Cardiac septum (tissue), 1 donor: Measurements from ENCODE around the gene CHST9. TPM values are rescaled to one million over a fixed set of nuclear protein-coding genes. Genes with fewer than 3 reads are reported as not detected.
"Not testable (repeated sequence)": the region's sequence is repeated elsewhere in the genome, so short reads cannot be mapped to it uniquely, and the experiment has no call there.

Source experiments
- DNase-seq: peaks from one replicate; pipeline ENCODE4 v3.0.0-alpha.2; 2020; ENCODE audit warnings: low spot score
- intact Hi-C: fragments of 100-400 bp; cut with DNase I; formaldehyde crosslinking; loops from one replicate; pipeline ENCODE4 v1.14.0; 2022
- total RNA-seq: library from RNA; stranded (reverse); fragmentation: NEBNext Ultra II Directional; extraction: Animal tissue kit (Norgen Biotek cat#: 25700); gene quantifications from one replicate; pipeline ENCODE4 v1.2.1, GENCODE V29; 2021
- donor health status: DM: no; HTN: no; CAD: no.

CHST9 gene
- total RNA-seq, 1 donor from 2014 or later, result not detected

DNA sequence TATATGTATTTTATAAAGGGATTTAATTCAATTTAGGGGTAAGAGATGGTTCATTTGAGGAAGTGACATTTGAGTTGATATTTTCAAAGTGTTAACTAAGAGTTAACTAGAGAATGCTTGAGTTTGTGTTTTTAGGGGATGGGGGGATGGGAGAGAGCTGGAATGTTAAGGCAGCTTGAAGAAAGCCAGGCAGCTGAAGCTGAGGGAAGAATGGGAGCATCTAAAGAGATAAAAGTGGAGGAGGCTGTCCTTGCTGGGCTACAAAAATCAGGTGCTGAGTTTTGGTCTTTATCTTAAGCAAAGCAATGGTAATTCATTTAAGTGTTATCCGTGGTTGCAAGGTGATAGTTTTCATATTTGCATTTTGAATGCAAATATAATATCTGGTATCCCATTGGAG is 9.2 kb downstream of the CHST9 start:
- intact Hi-C loops, result no loop called here
- no peak for DNase-seq

DNA sequence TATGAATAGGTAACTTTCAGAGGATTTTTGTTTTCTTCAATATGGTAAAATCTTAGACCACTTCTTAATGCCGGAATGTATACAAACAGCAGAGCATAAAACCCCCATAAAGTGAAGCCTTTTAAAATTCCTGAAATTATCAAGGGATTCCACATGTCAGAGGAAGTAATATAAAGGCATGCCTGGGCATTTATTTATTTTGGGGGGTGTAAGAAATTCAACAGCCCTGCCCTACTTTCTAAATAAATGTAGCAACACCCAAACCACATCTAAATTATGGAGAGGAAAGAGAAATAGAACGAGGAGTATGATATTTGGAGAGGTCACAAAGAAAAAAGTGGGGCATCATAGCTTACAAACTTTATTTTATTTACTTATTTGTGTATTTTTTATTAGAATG is 9.9 kb downstream of the CHST9 start:
- no peak for DNase-seq

DNA sequence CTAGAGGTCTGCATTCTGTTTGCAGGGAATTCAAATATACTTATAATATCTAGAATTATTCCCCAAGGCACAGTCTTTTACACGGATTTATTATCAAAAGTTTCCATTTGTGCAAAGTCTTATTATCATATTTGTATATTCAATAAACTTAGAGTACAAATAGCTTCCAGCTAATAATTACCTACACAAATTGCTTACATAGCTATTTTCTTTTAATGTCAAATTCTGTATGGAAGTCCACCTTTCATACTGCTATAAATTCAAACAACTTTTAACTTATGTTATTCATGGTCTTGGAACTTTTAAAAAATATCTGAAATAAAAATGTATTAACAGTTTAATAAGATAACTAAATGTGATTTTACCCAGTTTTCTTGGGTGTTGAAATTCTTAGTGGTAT is 13.1 kb downstream of the CHST9 start:
- DNase-seq, result no peak
- intact Hi-C loops, result no loop called here

More for the DNA sequence above, 9.9 kb downstream of the CHST9 start:
- intact Hi-C loops, result no loop called here

DNA sequence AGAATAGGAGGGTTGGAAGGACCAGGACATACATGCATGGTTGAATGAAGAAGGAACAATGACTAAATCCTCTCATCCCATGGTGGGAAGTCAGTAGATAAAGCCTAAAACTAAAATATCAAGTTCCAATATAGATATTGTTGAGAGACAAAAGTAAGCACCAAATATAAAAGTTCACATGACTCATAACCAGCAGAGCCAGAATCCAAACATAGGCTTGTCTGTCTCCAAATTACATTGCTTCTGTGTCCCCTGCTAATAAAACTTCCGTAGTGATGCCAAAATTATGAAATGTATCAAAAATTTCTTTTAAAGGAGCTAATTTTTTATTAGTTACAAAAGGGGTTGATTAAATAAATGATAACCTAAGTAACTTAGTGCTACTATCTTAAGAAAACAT is 19.7 kb downstream of the CHST9 start:
- DNase-seq, result no peak
- intact Hi-C loops, result no loop called here

DNA sequence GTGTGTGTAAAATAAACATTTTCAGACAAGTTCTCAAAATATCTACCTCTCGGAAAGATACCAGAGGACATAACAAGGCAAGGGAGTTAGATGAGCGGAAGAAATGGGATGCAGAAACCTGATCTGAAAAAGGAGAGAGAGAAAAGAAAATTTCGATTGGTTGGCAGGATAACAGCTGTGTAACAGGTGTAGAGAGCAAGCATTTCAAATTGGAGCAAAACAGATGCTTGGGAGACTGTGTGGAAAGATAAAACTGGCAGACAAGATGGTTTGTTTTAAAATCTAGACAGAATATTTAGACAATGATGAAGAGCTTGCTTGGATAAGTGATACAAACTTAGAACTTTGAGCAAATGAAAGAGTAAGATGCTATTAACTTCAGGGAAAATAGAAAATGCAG is 20.2 kb downstream of the CHST9 start:
- no peak for DNase-seq
- intact Hi-C loops, result no loop called here

DNA sequence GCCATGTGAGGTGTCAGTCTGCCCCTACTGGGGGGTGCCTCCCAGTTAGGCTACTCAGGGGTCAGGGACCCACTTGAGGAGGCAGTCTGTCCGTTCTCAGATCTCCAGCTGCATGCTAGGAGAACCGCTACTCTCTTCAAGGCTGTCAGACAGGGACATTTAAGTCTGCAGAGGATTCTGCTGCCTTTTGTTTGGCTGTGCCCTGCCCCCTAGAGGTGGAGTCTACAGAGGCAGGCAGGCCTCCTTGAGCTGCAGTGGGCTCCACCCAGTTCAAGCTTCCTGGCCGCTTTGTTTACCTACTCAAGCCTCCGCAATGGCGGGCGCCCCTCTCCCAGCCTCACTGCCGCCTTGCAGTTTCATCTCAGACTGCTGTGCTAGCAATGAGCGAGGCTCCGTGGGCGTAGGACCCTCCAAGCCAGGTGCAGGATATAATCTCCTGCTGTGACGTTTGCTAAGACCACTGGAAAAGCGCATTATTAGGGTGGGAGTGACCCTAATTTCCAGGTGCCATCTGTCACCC is 21.9 kb downstream of the CHST9 start:
- intact Hi-C loops, DNase-seq: not testable (repeated sequence)

DNA sequence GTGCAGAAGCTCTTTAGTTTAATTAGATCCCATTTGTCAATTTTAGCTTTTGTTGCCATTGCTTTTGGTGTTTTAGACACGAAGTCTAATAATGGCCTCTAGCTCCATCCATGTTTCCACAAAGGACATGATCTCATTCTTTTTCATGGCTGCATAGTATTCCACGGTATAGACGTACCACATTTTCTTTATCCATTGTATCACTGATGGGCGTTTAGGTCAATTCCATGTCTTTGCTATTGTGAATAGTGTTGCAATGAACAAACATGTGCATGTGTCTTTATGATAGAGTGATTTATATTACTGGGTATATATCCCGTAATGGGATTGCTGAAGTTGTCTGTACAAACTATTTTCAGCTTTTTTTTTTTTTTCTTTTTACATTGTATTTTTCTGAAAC is 35.9 kb downstream of the CHST9 start:
- DNase-seq, intact Hi-C loops: not testable (repeated sequence)

DNA sequence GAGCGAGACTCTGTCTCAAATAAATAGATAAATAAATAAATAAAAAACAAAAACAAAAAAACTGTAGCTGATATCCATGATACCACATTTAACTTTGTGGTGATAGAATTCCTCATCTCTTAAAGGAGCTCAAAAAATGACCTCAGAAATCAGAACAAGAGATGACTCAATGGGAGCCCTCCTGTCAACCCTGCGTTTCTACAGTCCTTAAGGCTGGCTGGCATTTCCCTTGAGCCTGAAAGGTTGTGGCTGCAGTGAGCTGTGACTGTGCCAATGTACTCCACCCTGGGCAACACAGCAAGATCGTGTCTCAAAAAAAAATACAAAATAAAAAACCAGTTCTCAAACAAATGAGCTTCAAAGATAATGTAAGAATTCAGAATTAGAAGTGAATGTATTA is 40.4 kb downstream of the CHST9 start:
- intact Hi-C loops, result no loop called here
- DNase-seq, result no peak

DNA sequence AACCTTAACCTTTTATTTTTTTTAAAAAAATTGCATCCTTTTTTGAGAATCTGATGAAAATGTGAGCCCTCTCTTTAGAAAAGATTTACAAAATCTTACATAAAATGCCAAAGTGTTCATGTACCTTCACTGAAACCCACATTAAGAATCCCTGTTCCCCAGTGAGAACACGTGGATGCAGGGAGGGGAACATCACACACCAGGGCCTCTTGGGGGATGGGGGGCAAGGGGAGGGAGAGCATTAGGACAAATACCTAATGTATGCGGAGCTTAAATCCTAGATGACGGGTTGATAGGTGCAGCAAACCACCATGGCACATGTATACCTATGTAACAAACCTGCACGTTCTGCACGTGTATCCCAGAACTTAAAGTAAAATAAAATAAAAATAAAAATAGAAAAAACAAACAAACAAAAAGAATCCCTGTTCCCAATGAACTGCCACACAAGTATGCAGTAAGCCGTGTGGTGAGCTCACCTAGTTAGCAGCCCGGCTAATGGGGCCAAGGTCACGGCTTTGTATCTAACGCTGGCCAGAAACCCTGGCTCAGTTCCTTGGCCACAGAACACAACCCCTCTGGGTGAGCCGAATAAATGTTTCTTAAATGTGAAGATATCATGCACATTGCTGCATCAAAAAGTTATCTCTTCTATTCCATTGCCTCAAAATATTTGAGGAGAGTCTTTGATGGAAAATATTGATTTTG is 41.4 kb downstream of the CHST9 start:
- DNase-seq, result no peak
- intact Hi-C loops, result no loop called here

DNA sequence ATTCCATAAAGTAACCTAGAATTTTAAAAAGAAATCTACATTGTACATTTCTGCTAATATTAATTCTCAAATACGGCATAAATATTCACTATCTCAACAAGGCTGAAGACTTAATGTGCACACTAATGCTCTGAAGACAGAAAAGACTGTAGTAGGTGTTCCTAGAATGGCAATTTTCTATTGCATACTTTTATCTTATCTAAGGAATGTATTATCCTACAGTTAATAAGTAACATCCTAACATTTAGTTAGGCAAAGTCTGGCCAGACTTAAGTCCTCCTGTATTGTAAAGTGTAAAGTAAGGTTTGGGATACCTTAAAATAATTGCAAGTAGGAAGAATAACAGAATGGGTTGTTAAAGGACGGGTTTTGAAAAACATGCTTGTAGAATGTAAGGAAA is 42.2 kb downstream of the CHST9 start:
- intact Hi-C loops, result no loop called here

DNA sequence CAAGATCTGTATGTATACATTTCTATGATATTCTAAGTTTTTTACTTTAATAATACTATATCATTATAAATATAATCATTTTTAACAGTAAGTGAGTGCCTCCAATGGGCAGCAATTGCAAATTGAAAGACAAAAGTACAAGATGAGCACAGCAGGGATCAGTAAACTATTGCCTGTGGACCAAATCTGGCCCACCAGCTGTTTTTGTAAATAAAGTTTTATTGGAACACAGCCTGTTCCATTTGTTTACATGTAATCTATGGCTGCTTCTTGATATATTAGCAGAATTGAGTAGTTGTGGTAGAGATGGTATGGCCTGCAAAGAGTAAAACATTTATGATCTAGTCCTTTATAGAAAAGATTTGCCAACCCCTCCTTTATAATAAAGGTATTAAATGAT is 43.2 kb downstream of the CHST9 start:
- intact Hi-C loops, result no loop called here
- no peak for DNase-seq

More for the DNA sequence above, 42.2 kb downstream of the CHST9 start:
- no peak for DNase-seq

DNA sequence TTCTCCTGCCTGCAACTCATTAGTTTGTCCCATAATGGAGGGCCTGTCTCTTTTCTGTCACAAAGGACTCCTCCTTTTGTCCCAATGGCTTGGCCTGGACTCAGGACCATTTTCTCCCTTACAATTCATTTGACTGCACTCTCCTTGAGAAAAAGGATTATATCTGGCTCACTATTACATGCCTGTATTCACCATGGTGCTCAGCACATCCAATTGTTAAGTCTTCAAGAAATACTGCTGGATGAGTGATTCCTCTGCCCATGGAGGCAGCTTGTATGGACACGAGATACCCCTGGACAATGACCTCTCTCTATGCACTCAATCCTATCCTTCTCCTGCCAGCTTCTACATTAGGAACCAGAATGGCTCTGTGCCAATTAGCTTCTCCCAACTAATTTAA is 47.0 kb downstream of the CHST9 start:
- intact Hi-C loops, result no loop called here
- no peak for DNase-seq

DNA sequence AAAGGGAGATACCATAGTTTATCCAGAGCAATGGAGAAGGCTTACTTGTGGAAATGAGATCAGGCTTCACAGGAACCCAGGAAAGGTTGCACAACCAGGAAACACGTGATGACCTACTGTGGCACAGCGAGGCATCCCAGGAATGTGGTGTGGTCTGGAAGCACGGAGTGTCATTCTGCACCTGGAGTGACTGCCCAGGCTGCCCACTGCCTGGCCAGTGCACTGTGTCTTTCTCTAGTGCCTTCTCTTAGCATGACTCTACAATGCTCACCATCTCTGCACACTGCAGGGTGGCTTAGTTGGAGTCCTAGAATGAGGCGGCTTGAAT is 48.9 kb downstream of the CHST9 start:
- DNase-seq, result no peak
- intact Hi-C loops, result no loop called here

DNA sequence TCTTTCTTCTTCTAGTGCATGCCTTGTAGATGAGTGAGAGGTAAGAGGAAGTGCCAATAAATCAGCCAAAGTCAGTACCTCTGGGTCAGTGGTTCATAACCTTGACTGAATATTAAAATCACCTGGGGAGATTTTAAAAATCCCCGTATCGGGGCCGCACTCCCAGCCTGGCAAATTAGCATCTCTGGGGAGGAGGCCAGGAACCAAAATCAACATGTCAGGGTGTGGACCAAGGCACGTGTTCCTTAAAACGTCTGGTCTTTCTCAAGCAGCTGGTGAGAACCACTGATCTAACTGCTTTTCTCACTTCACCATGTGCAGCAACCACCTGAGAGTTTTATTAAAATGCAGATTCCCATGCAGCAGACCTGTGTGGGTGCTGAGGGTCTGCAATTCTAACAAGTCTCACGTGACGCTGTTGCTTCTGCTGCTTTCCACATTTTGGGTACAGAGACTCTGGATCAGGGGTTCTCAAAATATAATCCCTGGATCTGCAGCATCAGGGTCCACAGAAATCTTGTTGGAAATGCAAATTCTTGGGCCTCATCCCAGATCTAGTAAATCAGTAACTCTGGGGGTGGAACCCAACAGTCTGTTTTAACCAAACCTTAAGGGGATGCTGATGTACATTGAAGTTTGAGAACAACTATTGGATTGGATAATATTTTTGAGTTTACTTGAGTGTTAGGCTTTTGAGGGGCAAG is 49.5 kb downstream of the CHST9 start:
- no peak for DNase-seq
- intact Hi-C loops, result no loop called here

DNA sequence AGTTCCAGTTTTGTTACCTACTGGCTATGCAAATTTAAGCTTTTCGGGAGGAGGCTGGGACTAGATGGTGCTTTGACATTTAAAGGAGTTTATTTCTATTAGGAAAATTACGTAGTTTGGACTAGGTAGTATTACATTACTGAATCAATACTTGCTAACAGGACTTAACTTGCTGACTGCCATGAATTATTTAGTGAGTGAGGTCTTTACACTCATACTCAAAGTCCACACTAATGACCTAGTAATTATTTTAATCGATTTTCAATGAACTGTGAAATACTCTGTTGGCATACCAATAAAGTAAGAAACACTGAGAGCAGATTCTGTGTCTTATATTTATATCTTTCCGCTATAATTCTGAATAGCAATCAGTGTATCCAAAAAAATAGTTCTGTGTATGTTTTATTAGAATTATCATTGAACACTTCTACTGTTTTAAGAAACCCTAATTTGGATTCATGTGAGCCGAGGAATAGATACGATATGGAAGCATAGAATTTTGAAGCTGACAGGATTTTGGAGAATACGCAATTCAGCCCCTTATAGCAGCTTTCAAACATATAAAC is 55.0 kb downstream of the CHST9 start:
- DNase-seq, result no peak
- intact Hi-C loops, result no loop called here

DNA sequence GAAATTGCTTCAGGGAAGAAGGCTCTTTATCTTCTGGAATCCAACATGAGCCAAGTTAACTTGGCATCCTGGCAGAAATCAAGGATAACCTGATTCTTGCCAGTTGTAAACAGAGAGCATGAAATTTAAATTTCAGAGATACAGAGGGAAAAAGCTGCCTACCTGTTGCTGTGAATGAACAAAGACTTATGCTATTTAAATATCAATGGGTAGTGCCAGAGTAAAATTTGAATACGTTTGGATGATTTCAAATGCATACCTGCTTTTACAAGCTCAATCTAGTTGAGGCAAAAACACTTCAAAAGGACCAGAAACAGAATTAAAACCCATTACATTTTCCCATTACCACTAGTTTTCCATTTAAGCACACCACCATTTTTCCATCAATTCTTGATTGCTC is 60.9 kb downstream of the CHST9 start:
- intact Hi-C loops, result no loop called here

DNA sequence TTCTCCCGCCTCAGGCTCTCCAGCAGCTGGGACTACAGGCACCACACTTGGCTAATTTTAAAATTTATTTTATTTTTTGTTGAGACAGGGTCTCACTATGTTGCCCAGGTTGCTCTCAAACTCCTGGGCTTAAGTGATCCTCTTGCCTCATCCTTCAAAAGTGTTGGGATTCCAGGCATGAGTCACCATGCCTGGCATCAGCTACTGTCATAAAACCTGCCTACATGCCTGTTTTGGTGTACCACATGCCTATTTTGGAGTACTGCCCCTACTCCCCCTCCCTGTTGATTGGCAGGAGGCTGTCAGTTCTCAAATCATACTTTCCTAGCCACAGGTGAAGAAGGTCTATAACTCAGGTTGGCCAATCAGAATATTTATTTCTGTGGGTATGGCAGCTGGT is 64.0 kb downstream of the CHST9 start:
- DNase-seq, result no peak
- intact Hi-C loops, result no loop called here

More for the DNA sequence above, 60.9 kb downstream of the CHST9 start:
- no peak for DNase-seq

DNA sequence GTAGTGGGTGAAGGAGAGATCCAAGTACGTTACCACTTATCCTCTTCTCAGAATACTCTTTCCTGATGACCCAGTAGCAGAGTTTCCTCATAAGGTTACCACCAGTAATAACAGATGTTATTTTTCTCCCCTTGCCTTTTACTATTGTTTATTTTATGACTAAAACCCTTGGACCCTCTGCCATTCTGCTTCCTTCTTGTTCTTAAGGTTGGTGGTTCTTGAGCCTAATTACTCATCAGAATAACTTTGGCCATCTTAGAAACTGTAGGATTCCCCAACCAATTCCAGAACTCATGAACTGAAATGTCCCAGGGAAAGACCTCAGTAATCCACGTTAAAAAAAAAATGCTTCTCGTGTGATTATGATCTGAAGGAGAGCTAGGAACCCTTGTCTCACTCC is 64.9 kb downstream of the CHST9 start:
- DNase-seq, result no peak
- intact Hi-C loops, result no loop called here

DNA sequence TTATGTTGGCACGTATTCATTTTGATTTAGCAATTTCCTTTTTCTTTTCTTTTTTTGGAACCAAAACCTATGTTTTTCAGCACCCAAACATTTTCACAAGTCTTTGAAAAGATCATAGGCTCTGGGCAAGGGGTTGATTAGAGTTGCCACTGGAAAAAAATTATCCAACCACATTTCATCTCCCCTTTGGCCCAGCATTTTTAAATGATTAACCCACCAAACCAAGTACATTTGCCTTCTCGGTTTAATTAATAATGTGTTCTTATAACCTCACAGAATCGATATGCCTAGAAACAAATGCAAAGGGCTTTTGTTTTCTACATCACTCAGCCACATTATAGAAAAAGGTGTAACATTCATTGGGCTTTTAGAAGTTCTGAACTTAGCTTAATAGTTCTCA is 66.1 kb downstream of the CHST9 start:
- intact Hi-C loops, result no loop called here
- no peak for DNase-seq

DNA sequence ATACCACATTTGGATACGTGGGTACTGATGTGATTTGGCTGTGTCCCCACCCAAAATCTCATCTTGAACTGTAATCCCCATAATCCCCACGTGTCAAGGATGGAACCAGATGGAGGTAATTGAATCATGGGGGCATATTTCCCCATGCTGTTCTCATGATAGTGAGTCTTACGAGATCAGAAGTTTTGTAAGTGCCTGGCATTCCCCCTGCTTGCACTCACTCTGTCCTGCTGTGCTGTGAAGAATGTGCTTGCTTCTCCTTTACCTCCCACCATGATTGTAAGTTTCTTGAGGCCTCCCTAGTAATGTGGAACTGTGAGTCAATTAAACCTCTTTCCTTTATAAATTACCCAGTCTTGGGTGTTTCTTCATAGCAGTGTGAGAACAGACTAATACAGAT is 70.3 kb downstream of the CHST9 start:
- intact Hi-C loops, result no loop called here
- no peak for DNase-seq

DNA sequence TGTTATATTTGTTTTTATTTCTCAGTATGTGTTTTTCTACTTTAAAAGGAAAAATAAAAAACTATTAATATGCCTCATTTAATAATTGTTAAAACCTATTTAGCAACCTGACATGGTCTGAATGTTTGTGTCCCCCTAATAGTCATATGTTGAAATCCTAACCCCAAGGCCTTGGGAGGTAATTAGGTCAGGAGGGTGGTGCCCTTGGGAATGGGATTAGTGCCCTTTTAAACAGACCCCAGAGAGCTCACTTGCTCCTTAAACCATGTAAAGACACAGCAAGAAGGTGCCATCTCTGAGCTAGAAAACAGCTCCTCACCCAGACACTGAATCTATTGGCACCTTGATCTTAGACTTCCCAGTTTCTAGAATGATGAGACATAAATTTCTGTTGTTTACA is 71.8 kb downstream of the CHST9 start:
- intact Hi-C loops, result no loop called here
- DNase-seq, result no peak
